Middle frontal gyrus (tissue), 1 donor: ENCODE results near the gene PDIK1L.
A peak's percentile ranks its signal among the peaks of the same experiment; 100 is the strongest.

Source experiments
- DNase-seq: peaks from one replicate; pipeline ENCODE4 v3.0.0-alpha.2; 2015; ENCODE audit warnings: low spot score; ENCODE audit errors: extremely low spot score

PDIK1L gene

GRCh38 chr1:26121854-26122773 lies 10.5 kb downstream of the PDIK1L start:
- no peak for DNase-seq

GRCh38 chr1:26122988-26123973 lies 11.7 kb downstream of the PDIK1L start:
- no peak for DNase-seq

DNA sequence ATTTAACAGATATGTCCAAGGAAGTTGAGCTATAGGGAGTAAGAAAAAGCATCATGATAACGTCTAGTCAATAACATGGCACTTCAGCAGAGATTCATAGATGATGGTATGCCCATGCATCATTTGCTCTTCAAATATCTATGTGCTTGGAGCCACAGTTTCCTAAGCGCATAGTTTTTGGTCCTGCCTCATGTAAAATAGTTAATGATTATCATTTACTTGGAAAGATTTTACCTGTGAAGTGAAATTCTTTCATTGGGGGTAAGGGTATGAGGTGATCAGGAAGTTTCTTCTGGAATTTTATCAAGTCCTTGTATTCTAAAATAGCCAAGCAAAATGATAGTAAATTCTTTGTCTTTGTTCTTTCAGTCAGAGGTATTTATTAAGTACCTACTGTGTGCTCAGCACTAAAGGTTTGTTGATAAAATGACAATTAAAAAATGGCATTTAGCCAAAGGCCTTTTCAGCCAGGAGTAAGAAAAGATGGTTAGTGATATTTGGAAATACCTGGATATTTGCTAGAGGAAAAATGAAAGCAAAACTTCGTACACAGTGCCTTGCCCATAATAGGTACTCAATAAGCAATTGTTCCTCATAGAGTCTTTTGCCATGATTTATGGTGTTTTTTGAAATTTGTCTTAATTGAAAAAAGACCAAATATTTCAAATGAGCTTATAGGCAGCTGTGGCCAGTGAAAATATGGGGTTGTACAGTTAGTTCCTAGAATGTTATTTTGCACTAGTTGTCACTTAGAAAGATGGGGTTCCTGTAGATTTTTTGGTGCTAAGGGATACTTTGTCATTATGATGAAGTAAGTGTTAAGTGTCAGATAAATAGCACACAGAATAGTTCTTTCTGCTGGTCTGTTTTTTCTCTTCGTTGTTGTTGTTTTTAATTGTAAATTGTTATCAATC lies 13.1 kb downstream of the PDIK1L start:
- no peak for DNase-seq

DNA sequence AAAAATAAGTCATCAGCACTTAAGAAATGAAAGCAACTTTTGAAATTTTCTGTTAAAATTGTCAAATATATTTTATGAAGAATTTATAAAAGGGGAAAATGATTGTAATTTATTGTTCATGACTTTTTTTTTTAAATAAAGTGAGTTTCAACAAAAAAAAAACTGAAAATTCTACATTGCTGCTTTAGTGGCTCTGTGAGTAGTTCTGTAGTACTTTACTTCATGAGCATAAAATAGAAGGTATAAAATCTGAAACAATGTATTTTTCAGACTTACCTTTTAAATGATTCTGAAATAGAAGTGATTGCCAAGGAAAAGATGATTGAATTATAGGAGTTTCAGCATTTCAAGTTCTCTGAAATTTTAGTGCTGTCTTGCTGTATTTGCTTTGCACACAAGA lies 13.8 kb downstream of the PDIK1L start:
- no peak for DNase-seq

GRCh38 chr1:26125946-26126320 lies 14.3 kb downstream of the PDIK1L start:
- no peak for DNase-seq

DNA sequence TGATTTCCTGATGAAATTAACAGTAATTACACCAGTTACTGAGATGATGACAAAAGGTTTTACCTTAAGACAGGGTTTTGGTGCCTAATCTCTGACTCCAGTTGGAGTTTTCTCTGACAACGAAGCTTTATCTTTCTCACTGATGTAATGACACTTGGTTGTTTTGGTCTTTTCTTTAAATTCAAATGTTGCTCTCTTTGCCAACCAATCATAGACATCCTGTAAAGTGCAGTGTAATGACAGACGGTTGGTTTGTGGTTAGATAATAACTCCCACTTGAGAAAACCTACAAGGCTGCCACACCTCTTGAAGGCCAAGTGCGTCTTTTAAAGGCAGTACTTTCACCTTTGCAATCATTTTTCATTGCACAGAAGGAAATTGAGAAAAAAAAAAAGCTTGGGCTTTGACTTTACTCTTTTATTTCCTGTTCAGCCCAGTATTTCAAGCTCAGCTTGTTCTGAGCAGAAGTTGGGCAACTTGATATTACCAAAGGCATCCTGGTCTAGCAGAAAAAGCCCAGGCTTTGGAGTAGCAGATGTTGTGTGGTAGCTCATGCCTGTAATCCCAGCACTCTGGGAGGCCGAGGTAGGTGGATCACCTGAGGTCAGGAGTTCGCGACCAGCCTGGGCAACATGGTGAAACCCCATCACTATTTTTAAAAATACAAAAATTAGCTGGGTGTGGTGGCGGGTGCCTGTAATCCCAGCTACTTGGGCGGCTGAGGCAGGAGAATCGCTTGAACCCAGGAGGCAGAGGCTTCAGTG lies 14.9 kb downstream of the PDIK1L start:
- no peak for DNase-seq

GRCh38 chr1:26127235-26128163 lies 15.9 kb downstream of the PDIK1L start:
- no peak for DNase-seq

DNA sequence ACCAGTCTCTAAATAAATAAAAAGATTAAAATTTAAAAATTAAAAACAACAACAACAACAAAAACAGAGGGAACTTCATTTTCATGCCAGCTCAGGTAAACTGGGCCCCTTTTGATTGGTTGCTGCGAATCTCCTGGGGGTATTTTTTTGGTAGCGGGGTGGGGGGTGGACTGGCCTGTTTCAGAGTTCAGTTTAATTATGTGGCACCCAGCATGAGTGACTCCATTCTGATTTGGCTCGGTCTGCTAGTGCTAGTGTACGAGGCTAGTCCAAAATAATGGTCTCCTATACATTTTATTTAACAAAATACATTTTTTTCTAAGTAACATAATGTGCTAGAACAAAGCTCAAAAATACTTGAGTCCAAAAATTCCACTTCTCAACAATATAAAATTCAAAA lies 18.2 kb downstream of the PDIK1L start:
- DNase-seq = no peak

DNA sequence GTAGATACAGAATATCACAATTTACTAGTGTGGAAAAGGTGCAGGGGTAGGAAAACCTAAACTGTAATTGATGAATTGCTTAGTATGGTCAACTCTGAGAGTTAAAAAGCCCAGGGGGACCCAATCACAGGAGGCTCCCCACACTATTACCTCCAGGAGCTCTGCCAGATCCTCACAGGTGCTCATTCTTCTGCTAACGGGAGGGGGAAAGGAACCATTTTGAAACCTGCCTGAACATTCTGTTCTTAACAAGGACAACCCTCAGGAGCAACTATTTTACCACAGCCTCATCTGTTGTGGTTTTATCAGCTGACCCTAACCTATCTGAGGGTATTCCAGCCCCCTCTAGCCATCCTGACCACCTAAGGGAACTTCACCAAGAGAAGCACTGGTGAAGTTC lies 19.1 kb downstream of the PDIK1L start:
- DNase-seq = no peak

GRCh38 chr1:26132128-26132833 lies 20.7 kb downstream of the PDIK1L start:
- no peak for DNase-seq

- DNase-seq = no peak
These were observed 21.2 kb downstream of the PDIK1L start for GRCh38 chr1:26132834-26133167.

DNA sequence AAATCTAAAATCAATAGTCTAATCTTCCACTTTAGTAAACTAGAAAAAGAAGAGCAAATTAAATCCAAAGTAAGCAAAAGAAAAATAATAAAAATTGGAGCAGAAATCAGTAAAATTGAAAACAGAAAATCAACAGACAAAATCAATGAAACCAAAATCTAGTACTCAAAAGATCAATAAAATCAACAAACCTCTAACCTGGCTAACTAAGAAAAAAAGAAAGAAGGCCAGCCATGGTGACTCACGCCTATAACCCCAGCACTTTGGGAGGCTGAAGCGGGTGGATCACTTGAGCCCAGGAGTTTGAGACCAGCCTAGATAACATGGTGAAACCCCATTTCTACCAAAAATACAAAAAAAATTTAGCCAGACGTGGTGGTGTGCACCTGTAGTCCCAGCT lies 22.8 kb downstream of the PDIK1L start:
- DNase-seq = no peak

GRCh38 chr1:26138974-26139558 lies 27.4 kb downstream of the PDIK1L start:
- DNase-seq = no peak

GRCh38 chr1:26142159-26142558 lies 30.5 kb downstream of the PDIK1L start:
- DNase-seq = no peak

DNA sequence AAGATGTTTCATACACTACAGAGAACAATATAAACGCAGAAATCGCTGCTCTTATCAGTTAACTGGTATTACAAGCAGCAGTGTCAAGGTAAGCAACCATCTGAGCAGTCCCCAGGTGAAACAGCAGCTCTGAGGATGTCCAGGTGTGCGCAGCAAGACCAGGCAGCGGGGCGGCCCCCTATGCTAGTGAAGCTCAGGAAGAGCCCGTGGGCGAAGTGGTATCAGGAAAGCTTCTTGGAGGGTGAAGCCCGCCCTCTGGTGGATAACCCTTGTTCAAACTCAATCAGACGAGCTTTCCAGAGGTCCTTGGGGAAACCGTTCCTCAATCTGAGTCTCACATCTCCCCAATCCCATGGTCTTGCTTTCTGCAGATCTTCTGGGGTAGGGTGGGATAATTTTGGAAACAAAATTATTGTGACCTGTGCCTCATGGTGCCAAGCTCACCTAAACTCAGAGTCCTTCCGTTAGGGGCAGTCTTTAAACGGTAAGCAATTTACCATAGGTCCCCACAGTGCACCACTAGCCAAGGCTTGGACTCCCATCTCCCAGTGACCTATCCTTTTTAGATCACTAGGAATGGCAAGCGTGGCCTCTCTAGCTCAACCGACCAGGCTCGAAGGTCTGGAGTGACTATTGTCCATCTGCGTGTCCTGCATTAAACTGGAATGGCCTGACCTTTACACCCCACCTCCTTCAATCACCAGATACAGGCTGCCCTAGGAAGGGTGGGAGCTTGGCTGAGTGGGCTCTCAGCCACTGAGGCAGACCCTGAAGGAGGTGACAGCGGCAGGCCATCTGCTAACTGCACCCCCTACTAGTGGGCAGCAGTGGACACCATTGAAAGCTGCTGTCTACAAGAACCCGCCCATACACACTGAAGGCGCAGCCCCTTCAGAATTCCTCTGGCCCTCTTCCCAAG lies 33.7 kb downstream of the PDIK1L start:
- DNase-seq = peak; percentile 67

DNA sequence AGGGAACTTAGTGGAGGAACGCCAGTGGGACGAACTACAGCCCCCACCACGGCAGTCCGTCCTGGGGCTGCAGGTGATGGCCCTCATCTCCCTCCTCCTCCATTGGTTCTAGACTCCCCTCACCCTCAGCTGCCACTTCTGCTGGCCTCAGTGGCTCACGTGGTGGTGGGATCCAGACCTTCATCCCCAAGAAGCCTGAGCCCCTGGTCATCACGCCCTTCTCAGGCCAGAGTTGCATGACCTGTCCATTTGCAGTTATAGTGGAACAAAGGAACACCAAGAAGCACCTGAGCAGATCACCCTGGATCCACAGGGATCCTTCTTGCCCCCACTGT lies 34.3 kb downstream of the PDIK1L start:
- no peak for DNase-seq

- DNase-seq = no peak
These were observed 37.3 kb downstream of the PDIK1L start for GRCh38 chr1:26148887-26149286.
